NCI-H2107 treated with DMSO at 0.1 percent for 48 hours (cell line): Measurements from ENCODE around the gene TIPARP.
"Not testable (repeated sequence)": the region's sequence is repeated elsewhere in the genome, so short reads cannot be mapped to it uniquely, and the experiment has no call there.

ENCODE experiments used
- DNase-seq: peaks from one replicate; lab custom pipeline; 2025; ENCODE audit not compliant: unreplicated experiment; lab: John Stamatoyannopoulos, UW

TIPARP gene

GRCh38 chr3:156648086-156648485 is 26.3 kb upstream of the TIPARP start:
- DNase-seq, result no peak

GRCh38 chr3:156649681-156650080 is 24.7 kb upstream of the TIPARP start:
- DNase-seq, result no peak

GRCh38 chr3:156652661-156653060 is 21.7 kb upstream of the TIPARP start:
- not testable (repeated sequence) for DNase-seq

- DNase-seq, result no peak
Observed at GRCh38 chr3:156654834-156655233, 19.6 kb upstream of the TIPARP start.

- DNase-seq, result no peak
Observed at GRCh38 chr3:156655819-156656550, 18.4 kb upstream of the TIPARP start.

GRCh38 chr3:156657440-156657839 is 16.9 kb upstream of the TIPARP start:
- no peak for DNase-seq

- DNase-seq, result no peak
Observed at GRCh38 chr3:156657862-156658731, 16.3 kb upstream of the TIPARP start.

- no peak for DNase-seq
Observed at GRCh38 chr3:156658732-156659090, 15.7 kb upstream of the TIPARP start.

- DNase-seq, result no peak
Observed at GRCh38 chr3:156659260-156659659, 15.1 kb upstream of the TIPARP start.

GRCh38 chr3:156661155-156661554 is 13.2 kb upstream of the TIPARP start:
- DNase-seq, result no peak

GRCh38 chr3:156664011-156664830 is 10.2 kb upstream of the TIPARP start:
- DNase-seq, result no peak

GRCh38 chr3:156664831-156665178 is 9.6 kb upstream of the TIPARP start:
- DNase-seq, result no peak

GRCh38 chr3:156665291-156665690 is 9.1 kb upstream of the TIPARP start:
- no peak for DNase-seq

- DNase-seq, result no peak
Observed at GRCh38 chr3:156666073-156666472, 8.3 kb upstream of the TIPARP start.

- DNase-seq, result no peak
Observed at GRCh38 chr3:156668073-156668763, 6.2 kb upstream of the TIPARP start.

- DNase-seq, result no peak
Observed at GRCh38 chr3:156670077-156670476, 4.3 kb upstream of the TIPARP start.

- DNase-seq, result no peak
Observed at GRCh38 chr3:156670652-156671051, 3.7 kb upstream of the TIPARP start.

GRCh38 chr3:156673732-156674045 is 701 bp upstream of the TIPARP start:
- DNase-seq, result no peak

GRCh38 chr3:156674911-156675829 is 780 bp downstream of the TIPARP start:
- no peak for DNase-seq
